ENCODE results near the gene SMTN.

The SMTN gene

DNA sequence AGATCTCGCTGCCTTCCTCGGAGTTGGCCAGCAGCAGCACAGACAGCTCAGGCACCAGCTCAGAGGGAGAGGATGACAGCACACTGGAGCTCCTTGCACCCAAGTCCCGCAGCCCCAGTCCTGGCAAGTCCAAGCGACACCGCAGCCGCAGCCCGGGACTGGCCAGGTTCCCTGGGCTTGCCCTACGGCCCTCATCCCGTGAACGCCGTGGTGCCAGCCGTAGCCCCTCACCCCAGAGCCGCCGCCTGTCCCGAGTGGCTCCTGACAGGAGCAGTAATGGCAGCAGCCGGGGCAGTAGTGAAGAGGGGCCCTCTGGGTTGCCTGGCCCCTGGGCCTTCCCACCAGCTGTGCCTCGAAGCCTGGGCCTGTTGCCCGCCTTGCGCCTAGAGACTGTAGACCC is 52.8 kb downstream of the SMTN start:
- DNase-seq, result no peak

GRCh38 chr22:31134688-31135087 is 53.6 kb downstream of the SMTN start:
- DNase-seq, result no peak

DNA sequence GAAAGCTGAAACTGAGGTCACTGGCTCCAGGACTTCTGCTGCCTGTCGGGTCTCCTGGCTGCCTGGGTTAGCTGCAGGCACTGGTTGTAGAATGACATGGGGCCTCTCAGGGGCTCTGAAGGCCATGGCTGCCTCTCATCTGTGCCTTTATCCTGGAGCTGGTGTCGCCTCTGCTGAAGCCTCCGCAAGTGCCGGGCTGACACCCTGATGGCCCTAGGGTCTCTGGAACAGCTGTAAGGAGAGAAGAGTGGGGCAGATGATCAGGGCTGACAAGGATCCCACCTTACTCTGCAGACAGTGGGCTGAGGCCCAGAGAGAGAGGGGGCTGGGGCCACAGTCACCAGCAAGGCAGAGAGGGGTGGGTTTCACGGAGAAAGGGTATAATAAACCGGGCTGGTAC is 54.6 kb downstream of the SMTN start:
- no peak for DNase-seq

- DNase-seq, result no peak
These were observed 55.0 kb downstream of the SMTN start for GRCh38 chr22:31136155-31136554.

DNA sequence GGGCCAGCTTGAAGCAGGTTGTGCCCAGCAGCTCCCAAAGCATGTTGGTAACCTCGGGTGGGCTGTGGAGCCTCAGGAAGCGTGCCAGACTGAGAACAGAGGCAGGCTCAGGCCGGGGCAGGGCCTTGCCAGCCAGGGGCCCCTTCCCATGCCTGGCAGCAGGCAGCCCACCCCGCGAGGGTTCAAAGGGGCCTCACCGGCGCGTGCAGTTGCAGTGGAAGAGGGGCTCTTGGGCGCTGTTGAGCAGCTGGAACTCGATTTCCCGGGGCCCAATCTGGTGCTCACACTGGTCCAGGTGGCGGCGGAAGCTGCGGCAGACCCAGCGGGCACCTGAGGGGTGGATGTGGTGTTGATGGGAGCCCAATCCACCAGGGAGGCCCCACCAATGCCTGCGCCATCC is 55.6 kb downstream of the SMTN start:
- DNase-seq, result no peak

GRCh38 chr22:31137721-31138120 is 56.6 kb downstream of the SMTN start:
- DNase-seq, result no peak

DNA sequence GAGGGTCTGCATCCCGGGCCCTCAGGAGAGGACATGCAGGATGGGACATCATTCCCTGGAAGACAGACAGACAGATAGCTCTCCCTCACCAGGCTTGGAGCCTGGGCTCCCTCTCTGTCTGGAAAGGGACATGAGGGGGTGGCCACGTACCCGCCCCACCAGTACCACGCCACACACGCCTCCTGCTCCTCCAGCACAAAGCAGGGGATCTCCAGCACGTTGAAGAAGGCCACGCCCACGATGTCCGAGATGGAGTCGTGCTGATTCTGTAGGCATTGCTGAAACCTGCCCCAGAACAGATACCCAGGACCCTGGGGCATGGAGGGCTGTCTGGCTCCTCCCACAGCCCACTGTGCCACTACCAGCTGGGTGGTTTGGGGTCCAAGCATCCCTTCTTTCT is 57.0 kb downstream of the SMTN start:
- DNase-seq, result no peak

DNA sequence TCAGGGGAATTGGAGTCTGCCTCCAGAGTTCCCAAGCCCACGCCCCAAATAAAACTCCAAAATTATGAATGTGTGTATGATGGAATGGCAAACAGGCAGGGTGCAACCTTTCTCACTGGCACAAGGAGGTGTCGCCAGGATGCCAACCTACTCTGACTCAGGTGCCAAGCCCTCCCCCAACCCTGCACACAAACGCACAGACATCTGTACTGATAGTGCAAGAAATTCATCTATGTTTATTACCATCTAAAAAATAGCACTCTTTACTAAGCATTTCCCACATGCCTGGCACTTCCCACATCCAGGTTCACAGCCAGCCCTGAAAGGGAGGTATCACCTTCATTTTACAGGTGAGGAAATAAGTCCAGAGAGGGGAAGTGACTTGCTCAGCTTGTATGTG is 57.9 kb downstream of the SMTN start:
- DNase-seq, result no peak

- no peak for DNase-seq
These were observed 59.0 kb downstream of the SMTN start, which contains the start of gene PLA2G3 for GRCh38 chr22:31139866-31140716. Gene PLA2G3, minus strand, starts transcription at chr22:31140508. Its CDS starts 154 bp downstream, at chr22:31140354.

- no peak for DNase-seq
These were observed 59.6 kb downstream of the SMTN start for GRCh38 chr22:31140746-31141145.

GRCh38 chr22:31141551-31141950 is 60.4 kb downstream of the SMTN start:
- DNase-seq, result no peak

GRCh38 chr22:31142285-31142684 is 61.2 kb downstream of the SMTN start:
- no peak for DNase-seq

DNA sequence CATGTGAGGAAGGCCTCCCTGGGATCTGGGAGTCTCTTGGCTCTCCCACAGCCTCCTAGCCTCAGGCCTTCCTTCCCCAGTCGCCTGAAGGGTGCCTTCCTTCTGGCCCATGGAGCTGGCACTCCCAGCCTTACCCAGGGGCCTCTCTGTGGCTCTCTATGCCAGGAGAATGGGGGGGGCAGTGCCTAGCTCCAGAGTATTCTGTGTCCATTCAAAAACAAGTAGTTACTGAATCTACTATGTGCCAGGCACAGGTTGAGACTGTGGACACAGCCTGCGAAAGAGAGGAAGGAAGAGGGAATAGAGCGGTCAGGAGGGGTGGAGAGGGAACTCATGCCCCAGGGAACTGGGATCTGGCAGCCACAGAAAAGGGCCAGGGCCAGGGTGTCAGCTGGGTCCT is 61.9 kb downstream of the SMTN start:
- DNase-seq, result no peak

DNA sequence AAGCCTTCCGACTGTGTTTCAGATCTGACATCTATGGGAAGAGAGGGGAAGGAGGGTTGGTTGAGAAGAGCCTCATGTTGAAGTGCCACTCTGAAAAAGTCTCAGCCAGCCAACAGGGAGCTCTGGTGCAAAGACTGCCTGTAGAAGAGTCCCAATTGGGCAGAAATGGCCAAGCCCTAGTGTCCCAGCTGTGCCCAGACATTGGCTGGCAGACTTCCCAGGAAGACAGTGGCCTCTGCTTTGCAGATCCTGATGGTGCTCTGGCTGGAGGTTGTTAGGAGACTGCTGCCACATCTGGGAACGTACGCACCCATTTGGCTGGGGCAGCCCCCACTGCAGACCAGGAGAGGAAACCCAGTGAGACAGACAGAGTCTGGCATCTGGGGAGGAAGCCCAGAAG is 62.4 kb downstream of the SMTN start:
- DNase-seq, result no peak

- no peak for DNase-seq
These were observed 63.1 kb downstream of the SMTN start for GRCh38 chr22:31144223-31144622.

GRCh38 chr22:31148488-31148887 is 67.4 kb downstream of the SMTN start:
- no peak for DNase-seq

DNA sequence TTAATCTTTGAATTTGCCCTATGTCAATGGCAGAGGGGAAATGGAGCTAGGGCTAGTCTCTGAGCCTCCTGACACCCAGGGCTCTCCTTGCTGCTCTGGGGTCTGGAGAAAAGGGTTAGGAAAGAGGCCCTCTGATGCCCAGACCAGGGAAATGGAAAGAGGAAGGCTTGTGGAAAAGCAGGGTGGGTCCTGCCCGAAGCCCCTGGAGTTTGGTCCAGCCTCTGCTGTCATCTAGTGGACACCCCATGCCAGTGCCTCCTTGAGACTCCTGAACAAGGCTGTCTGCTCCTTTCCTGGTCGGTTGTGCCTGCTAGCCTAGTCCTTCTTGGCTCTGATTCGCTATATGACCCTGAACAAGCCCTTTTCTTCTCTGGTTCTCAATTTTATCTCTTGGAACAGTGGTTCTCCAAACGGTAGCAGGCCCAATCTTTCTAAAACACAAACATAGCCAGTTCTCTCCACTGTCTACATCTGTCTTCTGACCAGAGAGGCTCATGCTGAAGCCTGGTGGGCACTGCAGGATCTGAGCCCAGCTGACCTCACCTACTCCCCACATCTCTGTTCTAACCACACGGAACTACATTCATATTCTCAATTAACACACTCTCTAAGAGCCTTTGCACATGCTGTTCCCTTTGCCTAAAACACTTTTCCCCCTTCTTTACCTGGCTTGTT is 68.0 kb downstream of the SMTN start:
- DNase-seq, result peak; percentile 81

DNA sequence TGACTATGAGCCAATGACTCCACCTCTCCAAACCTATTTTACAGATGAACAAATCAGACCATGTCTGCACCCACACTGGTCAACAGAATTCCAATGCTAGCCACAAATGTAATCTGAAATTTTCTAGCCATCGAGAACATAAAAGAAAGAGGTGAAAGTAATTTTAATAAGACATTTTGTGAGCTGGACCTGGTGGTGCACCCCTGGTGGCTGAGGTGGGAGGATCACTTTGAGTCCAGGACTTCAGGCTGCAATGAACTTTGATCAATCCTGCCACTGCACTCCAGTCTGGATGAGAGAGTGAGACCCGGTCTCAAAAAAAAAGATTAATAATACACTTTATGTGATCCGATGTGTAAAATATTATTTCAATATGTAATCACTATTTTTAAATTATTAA is 69.5 kb downstream of the SMTN start:
- peak; percentile 7 for DNase-seq

GRCh38 chr22:31151872-31152271 is 70.8 kb downstream of the SMTN start:
- DNase-seq, result no peak

- DNase-seq, result no peak
These were observed 72.2 kb downstream of the SMTN start for GRCh38 chr22:31153357-31153756.
